GM12864 (cell line): ENCODE measurements around the gene VRK3.

ENCODE experiments used
- DNase-seq: peaks from one replicate; pipeline ENCODE4 v3.0.0-alpha.2; 2011; ENCODE audit warnings: low read depth
- H3K4me3 ChIP-seq: 2 replicates; pipeline ENCODE4 v1.5.1; 2011; ENCODE audit warnings: mild to moderate bottlenecking, low read depth, low read length, control low read depth
- TF ChIP-seq, protein P1 (sequence below): IDR thresholded peaks from 2 replicates; pipeline ENCODE4 v1.5.1; 2011; ENCODE audit warnings: low read depth, mild to moderate bottlenecking, moderate library complexity, low read length, control low read depth, inconsistent platforms; ENCODE audit errors: missing control alignments

VRK3 gene

GRCh38 chr19:50001775-50002174 is 23.4 kb downstream of the VRK3 start:
- DNase-seq = no peak
- TF ChIP-seq, protein P1, sequence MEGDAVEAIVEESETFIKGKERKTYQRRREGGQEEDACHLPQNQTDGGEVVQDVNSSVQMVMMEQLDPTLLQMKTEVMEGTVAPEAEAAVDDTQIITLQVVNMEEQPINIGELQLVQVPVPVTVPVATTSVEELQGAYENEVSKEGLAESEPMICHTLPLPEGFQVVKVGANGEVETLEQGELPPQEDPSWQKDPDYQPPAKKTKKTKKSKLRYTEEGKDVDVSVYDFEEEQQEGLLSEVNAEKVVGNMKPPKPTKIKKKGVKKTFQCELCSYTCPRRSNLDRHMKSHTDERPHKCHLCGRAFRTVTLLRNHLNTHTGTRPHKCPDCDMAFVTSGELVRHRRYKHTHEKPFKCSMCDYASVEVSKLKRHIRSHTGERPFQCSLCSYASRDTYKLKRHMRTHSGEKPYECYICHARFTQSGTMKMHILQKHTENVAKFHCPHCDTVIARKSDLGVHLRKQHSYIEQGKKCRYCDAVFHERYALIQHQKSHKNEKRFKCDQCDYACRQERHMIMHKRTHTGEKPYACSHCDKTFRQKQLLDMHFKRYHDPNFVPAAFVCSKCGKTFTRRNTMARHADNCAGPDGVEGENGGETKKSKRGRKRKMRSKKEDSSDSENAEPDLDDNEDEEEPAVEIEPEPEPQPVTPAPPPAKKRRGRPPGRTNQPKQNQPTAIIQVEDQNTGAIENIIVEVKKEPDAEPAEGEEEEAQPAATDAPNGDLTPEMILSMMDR = no peak

GRCh38 chr19:50000841-50001557 is 24.2 kb downstream of the VRK3 start:
- H3K4me3 ChIP-seq = no peak overlapping the region
- TF ChIP-seq, protein P1 = no peak
- DNase-seq = no peak

More at GRCh38 chr19:50001775-50002174, 23.4 kb downstream of the VRK3 start:
- H3K4me3 ChIP-seq = no peak overlapping the region

DNA sequence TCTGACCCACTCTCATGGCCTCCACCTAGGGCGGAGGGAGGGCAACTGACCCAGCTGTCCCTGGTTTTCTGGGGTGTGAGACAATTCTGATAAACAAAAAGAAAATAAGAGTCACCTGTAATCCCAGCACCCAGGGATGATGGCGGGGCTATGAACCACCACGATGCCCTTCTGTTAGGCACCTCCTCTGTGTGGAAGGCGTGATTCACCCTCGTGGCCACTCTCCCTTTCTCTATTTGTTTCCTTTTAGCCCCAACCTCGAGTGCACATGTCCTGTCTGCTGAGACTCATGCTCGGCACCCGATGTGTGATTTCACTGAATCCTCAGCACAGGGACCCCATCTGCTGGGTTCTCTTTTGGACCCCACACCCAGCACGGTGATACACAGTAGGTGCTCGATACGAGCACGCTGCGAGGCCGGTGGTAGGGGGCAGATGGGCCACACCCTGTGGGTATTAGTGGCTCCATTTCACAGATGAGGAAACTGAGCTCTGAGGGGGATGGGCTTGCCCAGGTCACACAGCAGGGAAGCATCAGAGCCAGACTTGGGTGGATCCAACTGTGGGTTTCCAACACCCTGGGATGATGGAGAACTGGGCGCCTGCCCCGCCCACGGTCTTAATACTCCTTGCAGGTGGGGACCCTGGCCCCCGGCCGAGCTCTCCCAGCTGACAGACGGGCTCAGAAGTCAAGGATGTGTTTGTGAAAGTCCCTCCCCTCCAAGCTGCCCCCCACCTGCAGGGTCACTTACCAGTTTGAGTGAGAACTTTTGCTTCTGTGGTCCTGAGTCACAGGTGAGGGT is 24.9 kb downstream of the VRK3 start:
- no peak for DNase-seq
- TF ChIP-seq, protein P1 = no peak
- H3K4me3 ChIP-seq = no peak overlapping the region

DNA sequence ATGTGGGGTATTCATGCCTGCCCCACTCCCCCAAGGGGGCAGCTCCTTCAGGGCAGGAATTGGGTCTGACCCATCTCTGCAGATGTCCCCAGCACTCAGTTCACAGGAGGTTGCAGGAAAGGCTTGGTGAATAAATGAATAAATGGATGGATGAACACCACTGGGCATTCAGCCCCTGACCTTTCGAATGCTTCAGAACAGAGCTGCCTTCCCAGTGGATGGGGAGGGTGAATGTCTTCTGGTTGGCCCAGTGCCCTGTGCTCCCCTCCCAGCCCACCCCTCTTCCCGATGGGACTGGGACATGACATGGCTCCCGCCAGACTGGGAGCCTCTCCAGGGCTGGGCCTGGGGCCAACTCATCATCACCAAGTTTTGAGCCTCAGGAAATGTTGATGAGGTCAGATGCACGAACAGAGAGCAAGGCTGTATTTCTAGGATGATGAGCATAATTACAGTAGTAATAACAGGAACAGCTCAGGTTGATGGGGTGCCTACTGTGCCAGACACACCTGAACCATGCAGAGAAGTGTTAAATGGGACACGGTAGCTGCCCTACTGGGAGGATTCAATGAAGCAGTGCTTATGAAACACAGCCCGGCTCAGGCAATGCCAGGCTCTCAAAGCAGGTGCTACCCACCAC is 25.7 kb downstream of the VRK3 start:
- TF ChIP-seq, protein P1 = no peak
- H3K4me3 ChIP-seq = no peak overlapping the region
- DNase-seq = no peak

DNA sequence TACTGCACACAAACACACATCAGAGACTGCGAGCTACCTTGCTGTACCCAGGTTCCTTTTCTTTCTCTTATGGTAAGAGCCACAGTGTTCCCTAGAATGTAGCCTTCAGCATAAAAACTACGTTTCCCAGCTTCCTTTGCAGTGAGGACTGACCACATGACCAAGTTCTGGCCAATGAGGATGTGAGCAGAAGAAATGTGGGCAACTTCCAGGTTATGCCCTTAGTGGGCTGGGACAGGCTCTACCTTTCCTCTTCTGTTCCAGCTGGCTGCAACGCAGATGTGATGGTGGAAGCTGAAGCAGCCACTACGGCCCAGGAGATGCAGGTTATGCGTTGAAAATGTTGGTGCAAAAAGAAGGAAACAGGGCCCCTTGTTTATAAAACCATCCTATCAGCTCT is 27.5 kb downstream of the VRK3 start:
- no peak overlapping the region for H3K4me3 ChIP-seq
- DNase-seq = no peak
- TF ChIP-seq, protein P1 = no peak

- H3K4me3 ChIP-seq = no peak overlapping the region
- no peak for DNase-seq
- TF ChIP-seq, protein P1 = no peak
These were observed 36.7 kb downstream of the VRK3 start for GRCh38 chr19:49988433-49988832.
